Esophagus muscularis mucosa (tissue), 4 donors: Measurements from ENCODE around the gene GRIA2.

ENCODE experiments used
- EP300 ChIP-seq: sonication (generic); formaldehyde crosslinking; IDR thresholded peaks from one replicate; pipeline ENCODE4 v1.6.1; 2017; ENCODE audit warnings: antibody characterized with exemption
- POLR2A ChIP-seq: fragments of 450-650 bp; IDR thresholded peaks from one replicate; pipeline ENCODE4 v1.6.1; 2017; ENCODE audit warnings: antibody characterized with exemption, moderate library complexity, mild to moderate bottlenecking, low read depth
- POLR2AphosphoS5 ChIP-seq, 2 donors: sonication (generic); formaldehyde crosslinking; IDR thresholded peaks; one replicate each; pipeline ENCODE4 v1.6.1; 2017; ENCODE audit warnings: antibody characterized with exemption in 2 of 2
- TF ChIP-seq, protein P1 (sequence below), 3 experiments: fragments of 200-600 bp in 2 of 3; fragments of 450-650 bp in 1 of 3; sonication (generic) in 2 of 3; IDR thresholded peaks; one replicate each; pipeline ENCODE4 v1.5.1; 2017 to 2019; ENCODE audit warnings: antibody characterized with exemption in 3 of 3, mild to moderate bottlenecking in 2 of 3, moderate library complexity in 1 of 3

DNA sequence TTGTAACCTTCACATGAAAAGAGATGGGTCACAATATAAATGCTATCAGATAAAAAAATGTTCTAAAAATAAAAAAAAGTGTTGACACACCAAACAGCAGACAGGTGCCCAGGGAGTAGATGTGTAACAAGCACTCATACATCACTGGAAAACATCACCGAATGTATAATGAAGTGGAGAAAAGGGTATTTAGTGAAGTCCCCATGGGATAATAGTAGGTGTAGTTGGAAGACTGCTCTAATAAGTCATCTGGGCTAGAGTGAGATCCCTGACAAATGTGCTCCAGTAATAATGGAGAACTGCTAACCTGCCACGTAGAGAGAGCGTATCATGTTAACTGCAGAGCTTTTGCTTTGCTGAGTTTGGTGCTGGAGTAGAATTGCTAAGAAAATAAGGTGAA lies 152.0 kb downstream of the GRIA2 start:
- TF ChIP-seq, protein P1, sequence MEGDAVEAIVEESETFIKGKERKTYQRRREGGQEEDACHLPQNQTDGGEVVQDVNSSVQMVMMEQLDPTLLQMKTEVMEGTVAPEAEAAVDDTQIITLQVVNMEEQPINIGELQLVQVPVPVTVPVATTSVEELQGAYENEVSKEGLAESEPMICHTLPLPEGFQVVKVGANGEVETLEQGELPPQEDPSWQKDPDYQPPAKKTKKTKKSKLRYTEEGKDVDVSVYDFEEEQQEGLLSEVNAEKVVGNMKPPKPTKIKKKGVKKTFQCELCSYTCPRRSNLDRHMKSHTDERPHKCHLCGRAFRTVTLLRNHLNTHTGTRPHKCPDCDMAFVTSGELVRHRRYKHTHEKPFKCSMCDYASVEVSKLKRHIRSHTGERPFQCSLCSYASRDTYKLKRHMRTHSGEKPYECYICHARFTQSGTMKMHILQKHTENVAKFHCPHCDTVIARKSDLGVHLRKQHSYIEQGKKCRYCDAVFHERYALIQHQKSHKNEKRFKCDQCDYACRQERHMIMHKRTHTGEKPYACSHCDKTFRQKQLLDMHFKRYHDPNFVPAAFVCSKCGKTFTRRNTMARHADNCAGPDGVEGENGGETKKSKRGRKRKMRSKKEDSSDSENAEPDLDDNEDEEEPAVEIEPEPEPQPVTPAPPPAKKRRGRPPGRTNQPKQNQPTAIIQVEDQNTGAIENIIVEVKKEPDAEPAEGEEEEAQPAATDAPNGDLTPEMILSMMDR (IDR thresholded peaks at IDR 0.05) = no peak
- TF ChIP-seq EP300 = no peak
- TF ChIP-seq POLR2AphosphoS5 (IDR thresholded peaks at IDR 0.05) = no peak
- no peak for TF ChIP-seq POLR2A
